SU-DHL-6 (cell line): ENCODE data around the gene FKRP.

Source experiments
- EZH2phosphoT487 ChIP-seq: fragments of 200-600 bp; sonication (generic), shearing (Covaris generic); conservative IDR thresholded peaks from 2 replicates; pipeline ENCODE4 v1.6.1; 2018; ENCODE audit warnings: mild to moderate bottlenecking, antibody characterized with exemption, low read length, moderate library complexity, mixed read lengths
- TF ChIP-seq, protein P1 (sequence below): fragments of 200-600 bp; sonication (generic); IDR thresholded peaks from one replicate; pipeline ENCODE4 v1.5.1; 2017; ENCODE audit warnings: antibody characterized with exemption, mild to moderate bottlenecking, low read length, moderate library complexity; ENCODE audit not compliant: insufficient read depth, poor library complexity, severe bottlenecking

- TF ChIP-seq, protein P1, sequence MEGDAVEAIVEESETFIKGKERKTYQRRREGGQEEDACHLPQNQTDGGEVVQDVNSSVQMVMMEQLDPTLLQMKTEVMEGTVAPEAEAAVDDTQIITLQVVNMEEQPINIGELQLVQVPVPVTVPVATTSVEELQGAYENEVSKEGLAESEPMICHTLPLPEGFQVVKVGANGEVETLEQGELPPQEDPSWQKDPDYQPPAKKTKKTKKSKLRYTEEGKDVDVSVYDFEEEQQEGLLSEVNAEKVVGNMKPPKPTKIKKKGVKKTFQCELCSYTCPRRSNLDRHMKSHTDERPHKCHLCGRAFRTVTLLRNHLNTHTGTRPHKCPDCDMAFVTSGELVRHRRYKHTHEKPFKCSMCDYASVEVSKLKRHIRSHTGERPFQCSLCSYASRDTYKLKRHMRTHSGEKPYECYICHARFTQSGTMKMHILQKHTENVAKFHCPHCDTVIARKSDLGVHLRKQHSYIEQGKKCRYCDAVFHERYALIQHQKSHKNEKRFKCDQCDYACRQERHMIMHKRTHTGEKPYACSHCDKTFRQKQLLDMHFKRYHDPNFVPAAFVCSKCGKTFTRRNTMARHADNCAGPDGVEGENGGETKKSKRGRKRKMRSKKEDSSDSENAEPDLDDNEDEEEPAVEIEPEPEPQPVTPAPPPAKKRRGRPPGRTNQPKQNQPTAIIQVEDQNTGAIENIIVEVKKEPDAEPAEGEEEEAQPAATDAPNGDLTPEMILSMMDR = no peak
- TF ChIP-seq EZH2phosphoT487 = no peak
Observed at GRCh38 chr19:46719629-46720502, 26.0 kb upstream of the FKRP start.
